Measurements from ENCODE around the gene SLC6A13. TPM values are rescaled to one million over a fixed set of nuclear protein-coding genes. Genes with fewer than 3 reads are reported as not detected.

The SLC6A13 gene
- total and polyA plus RNA-seq, 4 donors, result 0.23 to 12.0 (median 7.5) TPM

DNA sequence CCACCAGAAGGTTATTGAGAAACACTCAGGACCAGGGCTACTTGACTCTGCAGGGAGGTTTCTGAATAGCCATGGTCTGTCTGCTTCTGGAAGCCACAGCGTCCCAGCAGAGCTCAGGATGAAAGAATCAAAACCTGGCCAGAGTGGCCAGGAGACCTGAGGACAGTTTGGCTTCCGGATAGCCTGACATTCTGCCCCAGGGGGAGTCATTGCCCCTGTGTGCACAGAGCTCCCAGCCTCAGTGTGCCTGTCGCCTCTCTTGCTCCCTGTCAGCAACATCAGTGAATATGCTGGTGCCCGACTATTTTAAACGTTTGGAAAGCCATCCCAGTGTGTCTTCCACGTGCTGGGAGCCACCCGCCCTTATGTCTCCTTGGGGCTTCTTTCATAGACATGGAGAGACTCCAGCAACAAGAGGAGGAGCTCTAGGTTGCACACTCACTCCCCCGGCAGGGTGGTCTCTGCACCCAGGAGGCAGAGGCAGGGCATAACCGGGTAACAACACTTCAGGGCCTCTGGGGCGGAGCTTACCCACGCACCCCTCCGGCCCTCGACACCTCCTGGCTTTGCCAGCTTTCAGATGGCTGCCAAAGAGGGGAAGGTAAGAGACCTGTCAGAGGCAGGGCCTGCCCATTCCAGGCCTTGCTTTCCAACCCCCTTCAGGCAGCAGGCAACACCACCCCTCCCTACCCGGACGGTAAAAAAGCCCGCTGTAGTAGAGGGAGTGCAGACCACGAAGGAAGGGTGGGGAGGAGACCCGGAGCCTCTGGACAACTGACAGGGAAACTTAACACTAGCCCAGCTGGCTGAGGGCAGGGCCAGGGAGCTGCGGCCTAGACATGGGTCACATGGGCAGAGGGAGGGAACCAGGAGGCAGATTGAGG, 29.7 kb downstream of the SLC6A13 start:
- WGBS, result 62% methylated on average over 19 of the region's 19 CpGs
- Histone ChIP-seq H3K27ac (ENCODE audit: low read depth in 1 of 2, low read length in 2 of 2) (no peak overlapping the region), H3K4me3 (ENCODE audit: low read depth in 1 of 3, low read length in 3 of 3) (no peak overlapping the region), H3K4me1 (ENCODE audit: control insufficient read depth in 4 of 4, insufficient read depth in 4 of 4, low read length in 3 of 4) (peaks cover 0 to 31% (median 27%) of the 10 kb centered on the region in 4 donors), H3K36me3 (ENCODE audit: control insufficient read depth in 4 of 4, insufficient read depth in 3 of 4, low read depth in 1 of 4, low read length in 3 of 4) (peaks cover 0 to 11% (median 5%) of the 10 kb centered on the region in 4 donors), H3K9ac (ENCODE audit: low read depth in 1 of 2, low read length in 2 of 2) (no peak overlapping the region), H3K27me3 (ENCODE audit: control insufficient read depth in 4 of 4, insufficient read depth in 4 of 4, low read length in 3 of 4) (no peaks in the 10 kb centered on the region), H3K9me3 (ENCODE audit: control insufficient read depth in 4 of 4, low read length in 3 of 4) (no peaks in the 10 kb centered on the region)
- peak; percentile 31 for DNase-seq (ENCODE audit: low spot score)
- TF ChIP-seq RAD21 (IDR thresholded peaks at IDR 0.05), result no peak
- no peak for TF ChIP-seq CTCF (IDR thresholded peaks at IDR 0.05; ENCODE audit: low read depth, low read length, missing input control)

GRCh38 chr12:230925-231671, 31.5 kb downstream of the SLC6A13 start:
- WGBS, result 75% methylated on average over 14 of the region's 14 CpGs
- Histone ChIP-seq H3K9me3 (ENCODE audit: control insufficient read depth in 4 of 4, low read length in 3 of 4) (no peaks in the 10 kb centered on the region), H3K4me3 (ENCODE audit: low read depth in 1 of 3, low read length in 3 of 3) (no peak overlapping the region), H3K9ac (ENCODE audit: low read depth in 1 of 2, low read length in 2 of 2) (no peak overlapping the region), H3K36me3 (ENCODE audit: control insufficient read depth in 4 of 4, insufficient read depth in 3 of 4, low read depth in 1 of 4, low read length in 3 of 4) (peaks cover 0 to 22% (median 16%) of the 10 kb centered on the region in 4 donors), H3K27ac (ENCODE audit: low read depth in 1 of 2, low read length in 2 of 2) (no peak overlapping the region), H3K4me1 (ENCODE audit: control insufficient read depth in 4 of 4, insufficient read depth in 4 of 4, low read length in 3 of 4) (peaks cover 0 to 27% (median 23%) of the 10 kb centered on the region in 4 donors), H3K27me3 (ENCODE audit: control insufficient read depth in 4 of 4, insufficient read depth in 4 of 4, low read length in 3 of 4) (no peaks in the 10 kb centered on the region)
- no peak for TF ChIP-seq JUND (IDR thresholded peaks at IDR 0.05)
- no peak for TF ChIP-seq FOXA2 (IDR thresholded peaks at IDR 0.05)
- TF ChIP-seq ATF3 (IDR thresholded peaks at IDR 0.05), result no peak
- TF ChIP-seq GABPA (IDR thresholded peaks at IDR 0.05 in 1 of 2, conservative IDR thresholded peaks at IDR 0.05 in 1 of 2), result no peak
- TF ChIP-seq TAF1 (conservative IDR thresholded peaks at IDR 0.05), result no peak
- no peak for TF ChIP-seq EGR1 (IDR thresholded peaks at IDR 0.05; ENCODE audit: low read depth in 2 of 2)
- no peak for TF ChIP-seq CTCF (IDR thresholded peaks at IDR 0.05; ENCODE audit: low read depth, low read length, missing input control)
- DNase-seq (ENCODE audit: low spot score), result peak; percentile 21

All from liver (tissue), 9 donors.